ENCODE results near the gene RPH3AL. TPM values are rescaled to one million over a fixed set of nuclear protein-coding genes. Genes with fewer than 3 reads are reported as not detected.

Gene RPH3AL
- polyA plus RNA-seq, 3 donors = 0.71 to 1.9 (median 1.5) TPM

DNA sequence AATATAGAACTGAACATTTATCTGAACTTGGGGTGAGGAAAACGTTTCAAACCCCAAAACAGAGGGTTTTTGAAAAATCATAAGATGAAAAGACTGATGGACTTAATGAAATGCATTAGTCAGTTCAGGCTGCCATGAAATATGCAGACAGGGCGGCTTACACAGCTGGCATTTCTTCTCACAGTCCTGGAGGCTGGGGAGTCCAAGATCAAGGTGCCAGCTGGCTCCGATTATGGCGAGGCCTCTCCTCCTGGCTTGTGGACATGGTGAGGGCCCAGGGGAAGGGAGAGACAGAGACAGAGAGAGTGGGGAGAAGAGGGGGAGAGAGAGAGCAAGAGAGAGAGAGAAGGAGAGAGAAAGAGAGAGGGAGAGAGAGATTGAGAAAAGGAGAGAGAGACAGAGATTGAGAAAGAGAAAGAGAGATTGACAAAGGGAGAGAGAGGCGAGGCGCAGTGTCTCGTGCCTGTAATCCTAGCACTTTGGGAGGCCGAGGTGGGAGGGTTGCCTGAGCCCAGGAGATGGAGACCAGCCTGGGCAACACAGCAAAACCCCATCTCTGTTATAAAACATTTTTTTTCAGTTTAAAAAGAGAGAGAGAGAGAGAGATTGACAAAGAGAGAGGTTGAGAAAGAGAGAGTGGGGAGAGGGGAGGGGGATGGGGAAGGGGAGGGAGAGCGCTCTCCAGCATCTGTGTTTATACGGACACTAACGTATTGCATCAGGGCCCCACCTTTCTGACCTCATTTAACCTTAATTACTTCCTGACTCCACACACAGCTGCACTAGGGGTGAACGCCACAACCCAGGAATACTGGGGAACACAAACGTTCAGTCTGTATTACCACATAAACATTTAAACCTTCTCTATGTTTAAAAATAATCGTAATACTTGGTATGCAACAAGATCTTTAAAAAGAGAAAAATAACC is 24.6 kb upstream of the RPH3AL start:
- Mint-ChIP-seq H3K4me3 (no peak overlapping the region), H3K27ac (no peak overlapping the region)

DNA sequence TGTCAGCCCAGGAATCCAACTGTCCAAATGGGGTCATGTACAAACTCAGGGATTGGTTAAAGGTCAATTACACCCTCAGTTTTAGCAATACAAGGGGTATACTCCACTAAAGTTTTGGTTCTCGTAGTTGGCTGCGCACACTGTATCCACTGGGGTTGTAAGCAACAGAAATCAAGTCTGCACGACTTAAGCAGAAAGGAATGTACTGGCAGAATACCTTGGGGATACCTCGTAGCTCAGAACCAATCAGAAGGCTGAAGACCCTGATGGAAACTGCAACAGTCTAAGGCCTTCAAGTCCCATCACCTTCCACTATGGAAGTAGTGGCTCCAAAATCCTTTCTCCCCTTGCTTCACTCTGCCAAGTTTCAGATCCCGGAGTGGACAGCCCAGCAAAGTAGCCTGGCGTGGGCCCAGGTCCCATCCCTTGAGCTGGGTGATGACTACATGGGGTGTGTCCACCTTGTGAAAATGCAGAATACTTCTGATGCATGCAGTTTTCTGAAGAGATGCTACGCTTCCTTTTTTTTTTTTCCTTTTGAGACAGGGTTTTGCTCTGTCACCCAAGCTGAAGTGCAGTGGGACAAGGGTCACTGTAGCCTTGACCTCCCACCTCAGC is 21.1 kb upstream of the RPH3AL start:
- no peaks in the 10 kb centered on the region for H3K27me3 ChIP-seq (ENCODE audit: control insufficient read depth in 2 of 2, insufficient read depth in 2 of 2, low read length in 2 of 2)
- H3K4me3 ChIP-seq (replicated peaks in 1 of 3; ENCODE audit: low read depth in 2 of 3, low read length in 3 of 3) = no peak overlapping the region
- no peaks in the 10 kb centered on the region for H3K36me3 ChIP-seq (replicated peaks in 1 of 2; ENCODE audit: control insufficient read depth in 1 of 2, insufficient read depth in 2 of 2, low read length in 2 of 2)
- no peak overlapping the region for H3K9ac ChIP-seq (ENCODE audit: insufficient read depth, low read length, poor library complexity, severe bottlenecking)
- Mint-ChIP-seq H3K36me3 (no peaks in the 10 kb centered on the region), H3K9me3 (peaks cover 3 to 7% (median 6%) of the 10 kb centered on the region in 7 donors), H3K4me3 (no peak overlapping the region), H3K27ac (no peak overlapping the region), H3K27me3 (ENCODE audit: low read depth in 3 of 3) (peaks cover 14 to 24% (median 15%) of the 10 kb centered on the region in 3 donors), H3K4me1 (peaks cover 10% of the 10 kb centered on the region)
- no peak overlapping the region for H2AFZ ChIP-seq (ENCODE audit: insufficient read depth, low read depth, low read length, poor library complexity, severe bottlenecking)
- H3K4me2 ChIP-seq (replicated peaks; ENCODE audit: extremely low read depth, low read length, poor library complexity, severe bottlenecking) = no peak overlapping the region
- H3K27ac ChIP-seq (ENCODE audit: low read depth in 1 of 2, low read length in 2 of 2) = no peak overlapping the region
- peaks cover 0 to 3% of the 10 kb centered on the region in 2 donors for H3K9me3 ChIP-seq (replicated peaks in 1 of 2; ENCODE audit: control insufficient read depth in 1 of 2, insufficient read depth in 1 of 2, low read length in 2 of 2)
- TF ChIP-seq, protein P1, sequence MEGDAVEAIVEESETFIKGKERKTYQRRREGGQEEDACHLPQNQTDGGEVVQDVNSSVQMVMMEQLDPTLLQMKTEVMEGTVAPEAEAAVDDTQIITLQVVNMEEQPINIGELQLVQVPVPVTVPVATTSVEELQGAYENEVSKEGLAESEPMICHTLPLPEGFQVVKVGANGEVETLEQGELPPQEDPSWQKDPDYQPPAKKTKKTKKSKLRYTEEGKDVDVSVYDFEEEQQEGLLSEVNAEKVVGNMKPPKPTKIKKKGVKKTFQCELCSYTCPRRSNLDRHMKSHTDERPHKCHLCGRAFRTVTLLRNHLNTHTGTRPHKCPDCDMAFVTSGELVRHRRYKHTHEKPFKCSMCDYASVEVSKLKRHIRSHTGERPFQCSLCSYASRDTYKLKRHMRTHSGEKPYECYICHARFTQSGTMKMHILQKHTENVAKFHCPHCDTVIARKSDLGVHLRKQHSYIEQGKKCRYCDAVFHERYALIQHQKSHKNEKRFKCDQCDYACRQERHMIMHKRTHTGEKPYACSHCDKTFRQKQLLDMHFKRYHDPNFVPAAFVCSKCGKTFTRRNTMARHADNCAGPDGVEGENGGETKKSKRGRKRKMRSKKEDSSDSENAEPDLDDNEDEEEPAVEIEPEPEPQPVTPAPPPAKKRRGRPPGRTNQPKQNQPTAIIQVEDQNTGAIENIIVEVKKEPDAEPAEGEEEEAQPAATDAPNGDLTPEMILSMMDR (IDR thresholded peaks at IDR 0.05) = no peak
- H3K4me1 ChIP-seq (ENCODE audit: control insufficient read depth in 1 of 2, insufficient read depth in 2 of 2, low read length in 2 of 2) = no peaks in the 10 kb centered on the region
- no peaks in the 10 kb centered on the region for H3K79me2 ChIP-seq (ENCODE audit: insufficient read depth, low read length)
- intact Hi-C loops (cut with micrococcal nuclease) = no loop called here
- DNase-seq = no peak
- 74% methylated on average over 5 of the region's 7 CpGs for WGBS (ENCODE audit: insufficient coverage)
- no peaks in the 10 kb centered on the region for H4K20me1 ChIP-seq (ENCODE audit: insufficient read depth, low read length)

More for the DNA sequence above, 24.6 kb upstream of the RPH3AL start:
- H3K9me3 ChIP-seq (replicated peaks in 1 of 2; ENCODE audit: control insufficient read depth in 1 of 2, insufficient read depth in 1 of 2, low read length in 2 of 2) = no peaks in the 10 kb centered on the region
- no peak overlapping the region for H2AFZ ChIP-seq (ENCODE audit: insufficient read depth, low read depth, low read length, poor library complexity, severe bottlenecking)
- no peak overlapping the region for H3K4me2 ChIP-seq (replicated peaks; ENCODE audit: extremely low read depth, low read length, poor library complexity, severe bottlenecking)
- no peaks in the 10 kb centered on the region for H3K4me1 ChIP-seq (ENCODE audit: control insufficient read depth in 1 of 2, insufficient read depth in 2 of 2, low read length in 2 of 2)
- no peaks in the 10 kb centered on the region for H3K79me2 ChIP-seq (ENCODE audit: insufficient read depth, low read length)
- TF ChIP-seq, protein P1 (IDR thresholded peaks at IDR 0.05) = no peak
- Mint-ChIP-seq H3K9me3 (peaks cover 0 to 2% (median 0%) of the 10 kb centered on the region in 7 donors), H3K36me3 (peaks cover 0 to 3% of the 10 kb centered on the region in 2 donors), H3K4me1 (peaks cover 10% of the 10 kb centered on the region), H3K27me3 (ENCODE audit: low read depth in 3 of 3) (peaks cover 18 to 30% (median 20%) of the 10 kb centered on the region in 3 donors)
- H3K27ac ChIP-seq (ENCODE audit: low read depth in 1 of 2, low read length in 2 of 2) = no peak overlapping the region
- no peaks in the 10 kb centered on the region for H4K20me1 ChIP-seq (ENCODE audit: insufficient read depth, low read length)
- H3K27me3 ChIP-seq (ENCODE audit: control insufficient read depth in 2 of 2, insufficient read depth in 2 of 2, low read length in 2 of 2) = no peaks in the 10 kb centered on the region
- no peaks in the 10 kb centered on the region for H3K36me3 ChIP-seq (replicated peaks in 1 of 2; ENCODE audit: control insufficient read depth in 1 of 2, insufficient read depth in 2 of 2, low read length in 2 of 2)
- 80% methylated on average over 8 of the region's 14 CpGs for WGBS (ENCODE audit: insufficient coverage)
- no peak for DNase-seq
- intact Hi-C loops (cut with micrococcal nuclease) = no loop called here
- no peak overlapping the region for H3K4me3 ChIP-seq (replicated peaks in 1 of 3; ENCODE audit: low read depth in 2 of 3, low read length in 3 of 3)
- H3K9ac ChIP-seq (ENCODE audit: insufficient read depth, low read length, poor library complexity, severe bottlenecking) = no peak overlapping the region
